GM12878 (cell line): ENCODE measurements around the gene CDC6. TPM values are rescaled to one million over a fixed set of nuclear protein-coding genes. Genes with fewer than 3 reads are reported as not detected.
"Not testable (repeated sequence)": the region's sequence is repeated elsewhere in the genome, so short reads cannot be mapped to it uniquely, and the experiment has no call there.

Source experiments
- ATAC-seq: fragments of 200-7000 bp; cut with Tn5 transposase; 3 replicates; pipeline ENCODE4 v1.9.1; 2020; ENCODE audit warnings: mild to moderate bottlenecking, moderate library complexity
- BruUV-seq: library from RNA; stranded (reverse); fragments of 400-500 nt; replicated peaks from 2 replicates; lab custom pipeline; 2021; lab: Mats Ljungman, UMichigan
- CTCF ChIA-PET: fragments of 300-600 bp; sonication (Branson Sonifier 250); formaldehyde crosslinking; extraction: SDS; loops from one replicate; lab custom pipeline; 2021; ENCODE audit warnings: inconsistent platforms; lab: Yijun Ruan, JAX
- POLR2A ChIA-PET: fragments of 350-600 bp; formaldehyde crosslinking; extraction: SDS; loops from one replicate; lab custom pipeline; 2021; ENCODE audit warnings: inconsistent platforms; lab: Charles Lee
- RAD21 ChIA-PET: fragments of 300-600 bp; sonication (Branson Sonifier 250); formaldehyde crosslinking; loops from one replicate; lab custom pipeline; 2023; ENCODE audit warnings: antibody characterized with exemption; ENCODE audit not compliant: unreplicated experiment; lab: Charles Lee
- SMC1A ChIA-PET: fragments of 300-600 bp; sonication (Branson Sonifier 250); formaldehyde crosslinking; loops from one replicate; lab custom pipeline; 2023; ENCODE audit not compliant: unreplicated experiment, uncharacterized antibody; lab: Charles Lee
- DNase-seq: peaks from one replicate; pipeline ENCODE4 v3.0.0-alpha.2; 2011; ENCODE audit warnings: low read depth, low spot score
- FAIRE-seq: peaks from 3 replicates; lab custom pipeline; 2011; peaks lifted over from hg19 to GRCh38; lab: Jason Lieb, UNC
- H2AFZ ChIP-seq: 2 replicates; pipeline ENCODE4 v1.6.0; 2011; ENCODE audit warnings: low read depth, low read length, control low read depth; ENCODE audit not compliant: control insufficient read depth
- H3K27ac ChIP-seq: 2 replicates; pipeline ENCODE4 v1.5.1; 2011; ENCODE audit warnings: control low read depth; ENCODE audit not compliant: control insufficient read depth, insufficient read depth
- H3K27me3 ChIP-seq, 2 experiments: replicated peaks in 1 of 2; 2 replicates each; pipeline versions ENCODE4 v1.6.0 to v1.6.1; 2011; ENCODE audit warnings: low read length in 1 of 2; ENCODE audit not compliant: control insufficient read depth in 2 of 2, insufficient read depth in 2 of 2
- H3K36me3 ChIP-seq, 2 experiments: 2 replicates each; pipeline ENCODE4 v1.5.1; 2011; ENCODE audit warnings: low read length in 1 of 2; ENCODE audit not compliant: control insufficient read depth in 2 of 2, insufficient read depth in 2 of 2
- H3K4me1 ChIP-seq: 2 replicates; pipeline ENCODE4 v1.6.1; 2011; ENCODE audit warnings: mild to moderate bottlenecking, low read length, moderate library complexity, mixed read lengths; ENCODE audit not compliant: control insufficient read depth, insufficient read depth
- H3K4me2 ChIP-seq: 2 replicates; pipeline ENCODE4 v1.6.0; 2011; ENCODE audit warnings: control low read depth; ENCODE audit not compliant: control insufficient read depth, insufficient read depth
- H3K4me3 ChIP-seq: fragments of 200-600 bp; sonication (generic); 2 replicates; pipeline ENCODE4 v1.5.1; 2016
- H3K79me2 ChIP-seq: 2 replicates; pipeline ENCODE4 v1.6.0; 2011; ENCODE audit warnings: low read length; ENCODE audit not compliant: control insufficient read depth, insufficient read depth
- H3K9ac ChIP-seq: 2 replicates; pipeline ENCODE4 v1.8.0; 2011; ENCODE audit warnings: low read length, control low read depth, mixed read lengths; ENCODE audit not compliant: control insufficient read depth, insufficient read depth
- H3K9me3 ChIP-seq: replicated peaks from 3 replicates; pipeline ENCODE4 v1.5.1; 2011; ENCODE audit warnings: mild to moderate bottlenecking, low read length; ENCODE audit not compliant: control insufficient read depth, insufficient read depth
- H4K20me1 ChIP-seq: 2 replicates; pipeline ENCODE4 v1.6.0; 2011; ENCODE audit not compliant: control insufficient read depth, insufficient read depth
- POLR2A ChIP-seq: IDR thresholded peaks from 2 replicates; pipeline ENCODE4 v1.6.1; 2011; ENCODE audit warnings: low read depth, mild to moderate bottlenecking, low read length
- WGBS: methylation state at CpG from one replicate; pipeline ENCODE4 v1.1.6; 2016; ENCODE audit warnings: low lambda C conversion rate; ENCODE audit not compliant: insufficient replicate concordance, insufficient coverage; ENCODE audit errors: missing lambda C conversion rate; 5-methylcytosine and 5-hydroxymethylcytosine counted together
- in situ Hi-C: fragments of 300-500 bp; cut with MboI; formaldehyde crosslinking; loops from 9 replicates; pipeline ENCODE4 v1.14.3; 2018; ENCODE audit warnings: mixed read lengths
- intact Hi-C: fragments of 100-400 bp; cut with micrococcal nuclease; formaldehyde crosslinking; loops from one replicate; pipeline ENCODE4 v1.14.2; 2022; ENCODE audit not compliant: unreplicated experiment
- polyA plus RNA-seq, 11 experiments: library from polyadenylated mRNA; depleted of rRNA in 4 of 11; unstranded in 6 of 11; stranded (reverse) in 5 of 11; fragments of >200 nt; fragmentation: Nextera tagmentation in 4 of 11; fragmentation: Illumina TruSeq in 1 of 11; extraction: Ambion mirVana in 4 of 11; extraction: Trizol in 1 of 11; gene quantifications; 1 replicate in 1 of 11; 2 replicates in 10 of 11; pipeline versions ENCODE4 v1.2.1 to v1.2.3, GENCODE V29; 2011 to 2016; ENCODE audit warnings: inconsistent platforms in 2 of 11, missing spikeins in 2 of 11, low read depth in 1 of 11
- total RNA-seq, 4 experiments: library from RNA; depleted of rRNA in 3 of 4; stranded (reverse); fragments of >200 nt in 3 of 4; fragmentation: Illumina TruSeq in 1 of 4; extraction: Trizol in 1 of 4; gene quantifications; 2 replicates each; pipeline versions ENCODE4 v1.2.1 to v1.2.3, GENCODE V29; 2013 to 2021
- TF ChIP-seq, protein P1 (sequence below): IDR thresholded peaks from 2 replicates; pipeline ENCODE4 v1.6.1; 2012; ENCODE audit warnings: low read depth, low read length, improper control_type of control experiment

Gene CDC6
- total and polyA plus RNA-seq, 10 of the 15 experiments (the other 5 are each of a cell fraction or from before 2014, with no cell fraction given) = 13.3 to 60.9 (median 47.6) TPM

DNA sequence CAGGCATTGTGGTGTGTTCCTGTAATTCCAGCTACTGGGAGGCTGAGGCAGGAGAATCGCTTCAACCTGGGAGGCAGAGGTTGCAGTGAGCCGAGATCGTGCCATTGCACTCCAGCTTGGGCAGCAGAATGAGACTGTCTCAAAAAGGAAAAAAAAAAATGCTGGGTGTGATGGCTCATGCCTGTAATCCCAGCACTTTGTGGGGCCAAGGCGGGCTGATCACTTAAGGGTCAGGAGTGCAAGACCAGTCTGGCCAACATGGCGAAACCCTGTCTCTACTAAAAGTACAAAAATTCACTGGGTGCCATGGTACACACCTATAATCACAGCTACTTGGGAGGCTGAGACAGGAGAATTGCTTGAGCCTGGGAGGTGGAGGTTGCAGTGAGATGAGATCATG is 17.2 kb downstream of the CDC6 start:
- SMC1A ChIA-PET = interaction anchor here (0.6 to 11.2 kb wide), 11 partner anchors 10 to 193 kb away, joined by 3 to 172 read pairs (median 5); no protein-coding TSS in a partner anchor

DNA sequence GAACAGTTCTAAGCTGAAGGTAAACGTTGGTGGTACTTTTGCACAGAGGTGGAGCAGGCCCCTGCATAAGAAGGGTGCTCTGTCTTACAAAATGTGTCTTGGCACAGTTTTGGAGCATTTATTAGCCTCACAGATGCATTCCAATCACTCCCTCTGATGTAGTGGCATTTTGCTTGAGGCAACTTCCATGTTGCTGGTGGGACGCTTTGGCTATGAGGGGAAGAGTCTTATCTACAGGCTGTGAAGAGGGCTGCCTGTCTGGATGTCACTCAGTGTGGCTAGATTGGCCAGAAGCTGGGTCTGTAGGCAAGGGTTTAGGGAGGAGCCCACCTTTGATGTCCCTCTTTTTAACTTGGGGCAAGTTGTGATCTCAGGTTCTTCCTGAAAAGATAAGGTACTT is 18.7 kb downstream of the CDC6 start:
- DNase-seq = no peak
- intact Hi-C loops = no loop called here

More for the DNA sequence above, 17.2 kb downstream of the CDC6 start:
- not testable (repeated sequence) for H3K9ac ChIP-seq, BruUV-seq, FAIRE-seq, H2AFZ ChIP-seq, H3K79me2 ChIP-seq, DNase-seq, H3K27ac ChIP-seq, H3K27me3 ChIP-seq, H3K4me3 ChIP-seq, H3K9me3 ChIP-seq, H3K4me2 ChIP-seq, ATAC-seq, H4K20me1 ChIP-seq
- Histone ChIP-seq H3K4me1 (peaks cover 20% of the 10 kb centered on the region), H3K36me3 (peaks cover 4 to 11% of the 10 kb centered on the region in 2 experiments)
- RAD21 ChIA-PET = interaction anchor here (1.1 to 18.7 kb wide), 6 partner anchors 13 to 244 kb away, joined by 3 to 271 read pairs (median 9); no protein-coding TSS in a partner anchor
- intact Hi-C loops (loop anchor here (5.0 kb wide), 1 partner anchor 227 kb away; no protein-coding TSS in a partner anchor), in situ Hi-C loops (loop anchor here (5.0 kb wide), 2 partner anchors 47 to 232 kb away; no protein-coding TSS in a partner anchor)
- CTCF ChIA-PET = interaction anchor here (0.5 to 10.6 kb wide), 14 partner anchors 8 to 1359 kb away, joined by 3 to 311 read pairs (median 12); partner anchors contain the start of genes CDC6 and TOP2A
- 100% methylated on average over 5 of the region's 5 CpGs for WGBS
- POLR2A ChIA-PET = interaction anchor here (0.9 kb wide), 1 partner anchor 48 kb away, joined by 3 read pairs; no protein-coding TSS in a partner anchor

More for the DNA sequence above, 18.7 kb downstream of the CDC6 start:
- no peak overlapping the region for H3K9ac ChIP-seq
- ATAC-seq (no peak), FAIRE-seq (no peak)
- POLR2A ChIA-PET = interaction anchor here (0.6 to 9.8 kb wide), 6 partner anchors 11 to 1361 kb away, joined by 3 to 123 read pairs (median 10); no protein-coding TSS in a partner anchor
- SMC1A ChIA-PET = interaction anchor here (1.0 to 11.2 kb wide), 9 partner anchors 11 to 47 kb away, joined by 3 to 172 read pairs (median 7); partner anchors contain the start of gene CDC6
- peaks cover 4 to 7% of the 10 kb centered on the region in 2 experiments for H3K36me3 ChIP-seq
- H3K4me3 ChIP-seq = no peak overlapping the region
- no peak overlapping the region for H2AFZ ChIP-seq
- CTCF ChIA-PET = interaction anchor here (1.1 to 10.6 kb wide), 10 partner anchors 12 to 226 kb away, joined by 3 to 311 read pairs (median 20); partner anchors contain the start of genes CDC6, GJD3 and TOP2A
- no peaks in the 10 kb centered on the region for H4K20me1 ChIP-seq
- WGBS = 78% methylated on average over 2 of the region's 2 CpGs
- peaks cover 35% of the 10 kb centered on the region for H3K4me1 ChIP-seq
- no TSS peak for BruUV-seq
- no peak overlapping the region for H3K27ac ChIP-seq
- TF ChIP-seq, protein P1, sequence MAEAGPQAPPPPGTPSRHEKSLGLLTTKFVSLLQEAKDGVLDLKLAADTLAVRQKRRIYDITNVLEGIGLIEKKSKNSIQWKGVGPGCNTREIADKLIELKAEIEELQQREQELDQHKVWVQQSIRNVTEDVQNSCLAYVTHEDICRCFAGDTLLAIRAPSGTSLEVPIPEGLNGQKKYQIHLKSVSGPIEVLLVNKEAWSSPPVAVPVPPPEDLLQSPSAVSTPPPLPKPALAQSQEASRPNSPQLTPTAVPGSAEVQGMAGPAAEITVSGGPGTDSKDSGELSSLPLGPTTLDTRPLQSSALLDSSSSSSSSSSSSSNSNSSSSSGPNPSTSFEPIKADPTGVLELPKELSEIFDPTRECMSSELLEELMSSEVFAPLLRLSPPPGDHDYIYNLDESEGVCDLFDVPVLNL = no peak
- 0 out of 2 replicates have a peak, but pooled peaks have one; percentile 19 for TF ChIP-seq POLR2A
- in situ Hi-C loops = loop anchor here (5.0 kb wide), 1 partner anchor 231 kb away; no protein-coding TSS in a partner anchor
- no peaks in the 10 kb centered on the region; the same call in none of the 2 replicates for H3K79me2 ChIP-seq
- no peaks in the 10 kb centered on the region for H3K27me3 ChIP-seq
- RAD21 ChIA-PET = interaction anchor here (1.1 to 18.7 kb wide), 5 partner anchors 13 to 48 kb away, joined by 3 to 271 read pairs (median 7); partner anchors contain the start of gene CDC6
- H3K4me2 ChIP-seq = no peak overlapping the region
- H3K9me3 ChIP-seq = no peaks in the 10 kb centered on the region
